SW 1271 (cell line): ENCODE data around the gene CDK1.
"Not testable (repeated sequence)": the region's sequence is repeated elsewhere in the genome, so short reads cannot be mapped to it uniquely, and the experiment has no call there.

Source experiments
- DNase-seq, 2 experiments: peaks; one replicate each; lab custom pipeline; 2025; lab: John Stamatoyannopoulos, UW

Gene CDK1

DNA sequence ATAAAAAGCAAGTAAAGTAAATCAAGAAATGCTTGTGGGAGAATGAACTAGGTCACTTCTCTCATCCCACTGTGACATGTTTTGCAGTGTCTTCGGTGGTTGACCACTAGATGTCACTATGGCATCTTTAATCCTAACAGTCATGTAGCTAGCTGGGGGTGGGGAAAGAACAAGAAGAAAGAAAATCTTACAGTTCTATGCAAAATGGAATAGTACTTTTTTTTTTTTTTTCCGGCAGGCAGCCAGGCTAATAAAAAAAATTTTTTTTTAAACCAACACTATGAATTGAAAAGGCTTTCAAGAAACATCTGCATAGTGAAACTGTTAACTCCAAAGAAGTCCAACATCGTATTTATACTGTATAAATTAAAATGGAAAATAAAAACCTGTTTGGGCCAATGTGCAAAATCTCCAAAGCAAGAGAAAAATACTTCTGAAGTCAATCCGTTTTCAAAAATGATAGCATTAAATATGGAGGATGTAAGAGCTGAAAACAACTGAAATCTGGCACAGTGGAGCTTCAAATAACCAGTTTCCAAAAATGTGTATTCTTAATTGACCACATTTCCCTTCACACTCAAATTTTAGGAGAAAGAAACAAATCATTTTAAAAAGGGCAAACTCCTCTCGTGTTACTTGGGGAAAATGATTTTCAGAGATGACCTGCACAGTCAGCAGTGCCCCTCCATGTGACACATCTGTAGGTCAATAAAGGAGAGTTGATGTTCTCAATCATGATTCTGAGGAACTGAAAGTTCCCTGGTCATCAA, 38.5 kb downstream of the CDK1 start:
- peak in 1 of 2 experiments; percentile 50 for DNase-seq

DNA sequence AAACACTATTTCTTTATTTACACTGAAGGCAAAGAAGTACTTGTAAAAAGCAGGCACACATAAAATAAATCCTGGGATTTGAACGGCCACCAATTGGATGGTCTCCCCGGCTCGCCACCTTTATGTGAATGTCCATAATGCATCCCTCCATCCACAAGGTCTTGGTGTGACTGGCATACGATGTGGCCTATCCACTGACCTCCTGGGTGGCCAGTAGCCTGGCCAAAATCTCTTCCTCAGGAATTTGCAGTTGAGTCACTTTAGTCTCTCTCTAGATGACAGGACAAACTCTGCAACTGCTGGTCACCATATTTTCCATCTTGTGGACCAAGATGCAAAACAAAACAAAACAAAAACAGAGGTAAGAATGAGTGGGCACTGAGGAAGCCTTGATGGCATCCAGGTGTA, 39.1 kb downstream of the CDK1 start:
- DNase-seq = no peak

DNA sequence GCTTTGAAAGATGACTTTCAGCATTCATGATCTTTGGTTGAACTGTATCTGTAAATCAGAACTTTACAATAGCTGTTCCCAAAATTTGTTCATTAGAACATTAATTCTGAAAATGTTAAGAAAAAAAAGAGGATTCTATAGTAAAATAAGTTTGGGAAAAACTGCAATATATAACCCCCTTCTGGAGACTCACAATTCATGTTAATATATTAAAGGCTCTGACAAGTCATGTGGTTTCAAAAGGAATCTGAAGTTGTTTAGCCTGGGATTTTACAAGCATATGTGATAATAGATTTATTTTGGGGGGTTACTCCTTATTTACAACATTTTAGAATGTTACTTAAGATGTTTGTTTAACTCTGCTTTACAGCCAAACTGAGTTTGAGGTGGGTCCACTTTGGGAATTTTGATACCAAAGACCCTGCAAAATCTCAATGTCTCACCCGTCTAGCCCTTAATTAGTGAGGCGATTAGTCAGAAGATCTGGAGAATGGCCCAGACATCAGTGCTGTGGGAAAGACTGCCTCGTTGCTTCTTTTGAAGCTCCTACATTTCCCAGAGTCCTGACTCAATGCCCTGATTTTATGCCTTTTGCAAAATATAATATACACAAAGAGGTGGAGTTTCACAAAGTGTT, 40.0 kb downstream of the CDK1 start:
- DNase-seq = no peak

DNA sequence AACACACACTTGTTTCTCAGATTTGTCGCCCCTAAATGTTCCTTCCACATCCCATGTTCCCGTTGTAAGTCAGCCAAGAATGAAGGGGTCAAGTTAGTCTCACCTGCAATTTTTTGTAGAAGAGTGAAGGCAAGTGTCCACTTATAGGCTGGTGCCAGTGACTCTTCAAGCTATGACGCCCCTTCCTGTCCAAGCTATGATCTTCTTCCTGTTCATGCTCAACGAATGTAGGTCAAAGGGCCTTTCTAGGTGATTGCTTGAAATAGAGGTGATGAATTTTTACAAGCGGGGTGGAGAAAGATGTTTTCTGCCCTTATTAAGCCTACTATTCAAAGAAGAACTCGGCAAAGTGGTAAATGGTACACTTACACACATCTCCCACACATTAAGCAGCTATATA, 41.0 kb downstream of the CDK1 start:
- no peak for DNase-seq

DNA sequence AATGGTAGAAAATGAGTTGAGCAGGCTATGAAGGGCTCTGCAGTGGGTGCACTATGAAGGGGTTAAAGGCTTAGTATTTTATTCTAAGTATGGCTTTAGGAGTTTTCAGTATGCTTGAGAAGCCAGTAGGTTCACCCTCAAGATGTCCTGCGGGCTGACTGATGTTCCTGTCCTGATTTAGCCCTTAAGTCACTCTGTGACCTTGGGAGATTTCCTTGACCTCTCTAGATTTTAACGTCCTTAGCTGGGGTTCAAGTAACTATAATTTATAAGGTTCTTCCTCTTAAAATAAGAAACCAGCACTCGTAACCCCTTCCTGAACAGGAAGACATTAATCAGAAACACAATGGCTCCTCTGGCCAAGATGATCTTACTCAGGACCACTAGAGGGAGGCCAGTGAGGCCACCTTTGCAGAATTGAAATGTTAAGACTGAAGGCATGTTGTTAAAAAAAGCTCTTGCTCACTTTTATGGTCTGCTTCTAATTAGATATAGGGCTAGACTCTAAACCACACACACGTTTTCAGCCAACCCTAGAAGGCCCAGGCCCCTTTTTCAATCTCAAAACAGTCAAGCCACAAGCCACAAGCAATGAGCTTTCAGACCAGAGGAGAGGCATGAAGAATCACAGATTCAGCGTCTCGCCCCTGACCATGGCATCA, 41.9 kb downstream of the CDK1 start:
- peak in 1 of 2 experiments; percentile 7 for DNase-seq

DNA sequence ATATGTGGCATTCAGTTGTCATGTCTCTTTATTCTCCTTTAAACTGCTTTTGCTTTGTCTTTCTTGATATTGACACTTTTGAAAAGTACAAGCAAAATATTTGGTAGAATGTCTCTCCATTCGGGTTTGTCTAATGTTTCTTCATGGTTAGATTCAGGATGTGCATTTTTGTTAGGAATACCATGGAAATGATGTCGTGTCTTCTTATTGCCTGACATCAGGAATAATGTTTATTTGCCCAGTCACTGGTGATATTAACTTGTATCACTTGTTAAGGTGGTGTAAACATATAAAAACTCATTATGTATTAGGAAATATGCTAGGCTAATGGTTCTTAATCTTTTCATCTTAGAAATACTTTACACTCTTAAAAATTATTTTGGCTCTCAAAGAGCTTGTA, 43.4 kb downstream of the CDK1 start:
- DNase-seq = no peak

DNA sequence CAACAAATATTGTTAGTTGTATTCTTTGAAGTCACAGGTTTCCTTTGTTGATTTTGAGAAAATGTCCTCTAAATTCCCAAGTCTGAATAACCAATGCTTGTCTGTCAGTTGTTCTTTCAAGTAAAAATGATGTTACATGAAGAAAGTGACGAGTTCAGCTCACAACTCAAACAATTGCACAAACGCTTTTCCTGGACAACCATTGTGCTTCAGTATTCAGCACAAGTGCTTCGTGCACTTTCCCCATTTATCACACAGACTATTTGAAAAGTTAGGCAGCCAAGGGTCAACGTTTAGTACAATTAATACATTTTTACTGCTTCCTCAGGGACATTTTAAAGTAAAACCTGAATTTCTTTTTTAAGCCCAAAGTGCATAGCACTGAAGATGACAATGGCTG, 44.5 kb downstream of the CDK1 start:
- DNase-seq = no peak

DNA sequence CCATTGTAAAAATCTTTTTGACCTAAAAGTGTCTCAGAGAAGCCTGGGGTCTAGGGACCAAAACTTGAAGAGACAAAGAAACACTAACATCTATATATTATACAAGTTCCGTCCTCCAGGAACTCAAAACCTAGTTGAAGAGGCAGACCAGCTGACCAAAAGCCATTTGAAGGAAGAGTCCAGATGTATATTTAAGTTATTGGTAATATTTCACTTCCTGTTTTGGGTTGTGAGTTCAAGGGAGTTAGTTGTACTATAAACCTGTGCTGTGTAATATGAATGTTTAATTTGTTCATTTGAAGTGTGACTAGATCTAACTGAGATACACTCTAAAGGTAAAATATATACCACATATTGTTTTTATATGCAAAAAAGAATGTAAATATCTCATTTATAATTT, 45.0 kb downstream of the CDK1 start:
- no peak for DNase-seq

DNA sequence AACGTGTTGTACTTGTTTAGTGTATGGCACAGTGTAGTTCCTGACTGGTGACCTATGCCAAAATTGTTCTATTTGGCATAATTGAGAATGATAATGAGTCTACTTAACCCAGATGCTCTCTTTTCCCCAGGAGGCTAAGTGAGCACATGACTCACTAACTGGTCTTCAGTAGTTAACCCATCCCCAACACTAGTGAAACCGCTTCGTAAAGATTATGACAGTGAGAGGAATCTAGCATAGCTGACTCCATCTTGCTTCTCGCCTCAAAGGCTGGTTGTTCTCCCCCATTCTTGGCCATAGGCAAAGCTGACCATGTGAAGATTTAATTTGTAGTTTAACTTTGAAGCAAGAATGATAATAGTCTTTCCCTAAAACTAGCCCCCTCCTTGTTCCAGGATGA, 47.2 kb downstream of the CDK1 start:
- DNase-seq = no peak

DNA sequence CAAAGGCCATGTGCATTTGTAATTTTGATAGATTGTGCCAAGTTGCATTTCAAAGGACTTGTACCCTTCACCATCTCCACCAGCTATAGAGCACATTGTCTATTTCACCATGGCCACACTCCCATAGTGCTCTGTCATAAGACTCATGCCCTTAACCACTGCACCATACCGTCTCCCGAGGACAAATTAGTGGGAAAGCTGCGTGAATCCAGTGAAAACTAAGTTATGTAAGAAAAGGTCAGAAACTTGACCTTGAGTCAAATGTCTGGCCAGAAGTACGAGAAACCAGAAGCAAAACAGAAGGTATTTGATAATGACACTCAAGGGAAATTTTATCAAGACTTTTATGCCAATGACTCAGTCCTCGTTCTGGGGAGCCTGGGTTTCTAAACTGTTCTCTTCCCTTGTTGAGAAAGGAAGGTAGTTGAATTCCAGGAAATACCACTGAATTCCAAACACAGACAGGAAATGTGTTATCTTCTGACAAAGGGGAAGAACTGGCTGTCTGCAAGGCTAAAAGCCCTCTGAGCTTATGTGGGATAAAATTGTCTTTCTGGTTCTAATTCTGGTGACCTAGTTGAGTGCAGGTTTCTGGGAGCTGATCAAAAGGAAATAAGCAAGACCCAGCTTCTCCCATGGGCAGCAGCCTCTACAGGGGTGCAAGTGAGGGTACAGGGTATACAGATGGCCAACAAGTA, 49.7 kb downstream of the CDK1 start:
- DNase-seq = peak in 1 of 2 experiments; percentile 71

DNA sequence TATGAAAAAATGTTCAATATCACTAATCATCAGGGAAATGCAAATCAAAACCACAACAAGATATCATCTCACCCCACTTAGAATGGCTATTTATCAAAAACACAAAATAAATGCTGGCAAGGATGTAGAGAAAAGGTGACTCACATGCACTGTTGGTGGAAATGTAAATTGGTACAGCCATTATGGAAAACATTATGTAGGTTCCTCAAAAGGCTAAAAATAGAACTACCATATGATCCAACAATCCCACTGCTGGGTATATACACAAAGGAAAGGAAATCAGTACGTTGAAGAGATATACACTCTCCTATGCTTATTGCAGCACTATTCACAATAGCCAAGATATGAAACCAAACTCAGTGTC, 50.2 kb downstream of the CDK1 start:
- peak in 1 of 2 experiments; percentile 15 for DNase-seq

DNA sequence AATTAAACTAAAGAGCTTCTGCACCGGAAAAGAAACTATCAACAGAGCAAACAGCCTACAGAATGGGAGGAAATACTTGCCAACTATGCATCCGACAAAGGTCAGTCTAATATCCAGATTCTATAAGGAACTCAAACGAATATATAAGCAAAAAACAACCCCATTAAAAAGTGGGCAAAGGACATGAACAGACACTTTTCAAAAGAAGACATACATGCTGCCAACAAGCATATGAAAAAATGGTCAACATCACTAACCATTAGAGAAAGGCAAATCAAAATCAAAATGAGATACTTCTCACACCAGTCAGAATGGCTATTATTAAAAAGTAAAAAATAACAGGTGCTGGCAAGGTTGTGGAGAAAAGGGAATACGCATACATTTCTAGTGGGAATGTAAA, 53.9 kb downstream of the CDK1 start:
- not testable (repeated sequence) for DNase-seq

DNA sequence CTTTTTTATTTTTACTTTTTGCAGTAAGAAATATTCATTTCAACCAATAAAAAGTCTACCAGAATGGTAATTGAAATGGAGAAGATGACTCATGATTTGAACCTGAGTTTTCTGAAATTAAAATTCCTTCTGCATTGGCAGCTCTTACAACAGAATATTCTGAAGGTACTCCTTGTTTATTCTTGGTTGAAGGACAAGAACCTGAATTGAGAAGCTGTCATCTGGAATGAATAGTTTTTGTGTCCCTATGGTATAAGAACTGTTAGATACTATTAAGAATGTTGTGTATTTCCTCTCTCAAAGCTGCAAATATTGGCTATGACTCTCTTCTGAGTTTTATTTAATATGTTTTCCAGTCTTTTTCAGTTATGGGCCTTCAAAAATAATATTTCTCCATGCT, 56.1 kb downstream of the CDK1 start:
- no peak for DNase-seq

DNA sequence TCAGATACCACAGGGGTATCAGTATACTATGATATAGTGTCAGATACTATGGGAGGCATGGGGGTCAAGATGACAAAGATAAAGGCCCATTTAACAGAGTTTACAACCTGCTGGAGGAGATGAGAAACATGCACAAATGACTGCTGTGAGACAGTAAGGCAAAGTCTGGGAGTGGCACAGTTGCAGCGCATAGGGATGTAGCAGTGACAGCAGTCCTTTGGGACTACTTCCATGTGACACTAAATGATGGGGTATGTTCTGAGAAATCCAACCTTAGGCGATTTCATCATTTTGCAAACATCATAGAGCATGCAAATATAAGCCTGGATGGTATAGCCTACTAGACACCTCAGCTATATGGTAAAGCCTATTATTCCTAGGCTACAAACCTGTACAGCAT, 56.8 kb downstream of the CDK1 start:
- DNase-seq = no peak

DNA sequence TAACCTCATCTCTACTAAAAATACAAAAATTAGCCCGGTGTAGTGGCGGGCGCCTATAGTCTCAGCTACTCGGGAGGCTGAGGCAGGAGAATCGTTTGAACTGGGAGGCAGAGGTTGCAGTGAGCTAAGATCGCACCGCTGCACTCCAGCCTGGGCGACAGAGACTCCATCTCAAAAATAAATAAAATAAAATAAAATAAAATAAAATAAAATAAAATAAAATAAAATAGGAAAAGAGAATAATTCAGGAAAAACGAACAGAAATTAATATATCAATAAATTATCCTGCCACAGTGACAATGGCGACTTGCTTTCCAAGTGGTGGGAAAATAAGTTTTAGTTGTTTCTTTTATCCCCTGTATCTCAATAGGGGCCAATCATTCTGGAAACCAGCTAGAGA, 62.9 kb downstream of the CDK1 start:
- DNase-seq = not testable (repeated sequence)

DNA sequence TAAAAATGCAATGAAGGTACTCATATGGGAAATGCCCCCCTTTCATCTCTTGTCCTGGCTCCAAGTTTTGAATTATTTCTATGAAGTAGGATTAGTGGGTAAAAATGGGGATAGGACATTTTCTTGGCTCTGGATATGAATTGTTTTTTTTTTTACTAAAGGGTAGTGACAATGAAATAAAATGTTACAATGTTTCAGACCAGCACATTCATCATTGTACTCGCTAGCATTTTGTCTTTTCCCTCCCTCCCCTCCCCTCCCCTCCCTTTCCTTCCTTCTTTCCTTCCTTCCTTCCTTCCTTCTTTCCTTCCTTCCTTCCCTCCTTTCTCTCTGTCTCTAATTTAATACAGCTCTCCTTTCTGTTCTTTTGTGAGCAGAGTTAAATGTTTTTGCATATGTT, 64.4 kb downstream of the CDK1 start:
- DNase-seq = no peak
